Liver (tissue), 9 donors: ENCODE measurements around the gene FURIN. TPM values are rescaled to one million over a fixed set of nuclear protein-coding genes. Genes with fewer than 3 reads are reported as not detected.

Experiments used
- DNase-seq: peaks from one replicate; pipeline ENCODE4 v3.0.0-alpha.2; 2017; ENCODE audit warnings: low spot score
- H3K27ac ChIP-seq, 2 donors: one replicate each; pipeline ENCODE4 v1.7.0; 2013; ENCODE audit warnings: inconsistent platforms in 2 of 2, low read length in 2 of 2, control low read depth in 1 of 2, low read depth in 1 of 2, mild to moderate bottlenecking in 1 of 2
- H3K27me3 ChIP-seq, 4 donors: one replicate each; pipeline versions ENCODE4 v1.6.1 to v1.7.0; 2013; ENCODE audit warnings: low read length in 3 of 4, inconsistent platforms in 1 of 4, mild to moderate bottlenecking in 1 of 4, moderate library complexity in 1 of 4; ENCODE audit not compliant: control insufficient read depth in 4 of 4, insufficient read depth in 4 of 4
- H3K36me3 ChIP-seq, 4 donors: one replicate each; pipeline versions ENCODE4 v1.6.1 to v1.7.0; 2013; ENCODE audit warnings: low read length in 3 of 4, mild to moderate bottlenecking in 3 of 4, low read depth in 1 of 4, moderate library complexity in 1 of 4; ENCODE audit not compliant: control insufficient read depth in 4 of 4, insufficient read depth in 3 of 4
- H3K4me1 ChIP-seq, 4 donors: one replicate each; pipeline versions ENCODE4 v1.6.1 to v1.7.0; 2013; ENCODE audit warnings: low read length in 3 of 4, mild to moderate bottlenecking in 3 of 4, moderate library complexity in 1 of 4; ENCODE audit not compliant: control insufficient read depth in 4 of 4, insufficient read depth in 4 of 4
- H3K4me3 ChIP-seq, 3 donors: one replicate each; pipeline versions ENCODE4 v1.6.1 to v1.7.0; 2013; ENCODE audit warnings: low read length in 3 of 3, control low read depth in 1 of 3, low read depth in 1 of 3, mild to moderate bottlenecking in 1 of 3
- H3K9ac ChIP-seq, 2 donors: one replicate each; pipeline ENCODE4 v1.7.0; 2013; ENCODE audit warnings: low read length in 2 of 2, mild to moderate bottlenecking in 2 of 2, moderate library complexity in 2 of 2, control low read depth in 1 of 2, low read depth in 1 of 2
- H3K9me3 ChIP-seq, 4 donors: one replicate each; pipeline versions ENCODE4 v1.6.1 to v1.7.0; 2013; ENCODE audit warnings: low read length in 3 of 4; ENCODE audit not compliant: control insufficient read depth in 4 of 4
- EGR1 ChIP-seq, 2 donors: IDR thresholded peaks; 2 replicates each; pipeline ENCODE4 v1.6.1; 2016 to 2018; ENCODE audit warnings: antibody characterized with exemption in 2 of 2, low read depth in 2 of 2
- FOXA1 ChIP-seq: IDR thresholded peaks from 2 replicates; pipeline ENCODE4 v1.6.1; 2016; ENCODE audit warnings: antibody characterized with exemption
- FOXA2 ChIP-seq: IDR thresholded peaks from 2 replicates; pipeline ENCODE4 v1.6.1; 2016; ENCODE audit warnings: antibody characterized with exemption
- GABPA ChIP-seq, 2 donors: IDR thresholded peaks in 1 of 2; conservative IDR thresholded peaks in 1 of 2; 2 replicates each; pipeline ENCODE4 v1.6.1; 2016; ENCODE audit warnings: antibody characterized with exemption in 2 of 2, mild to moderate bottlenecking in 1 of 2, moderate library complexity in 1 of 2
- HNF4A ChIP-seq, 2 donors: conservative IDR thresholded peaks; 2 replicates each; pipeline ENCODE4 v1.6.1; 2016; ENCODE audit warnings: antibody characterized with exemption in 2 of 2, mild to moderate bottlenecking in 2 of 2
- HNF4G ChIP-seq: IDR thresholded peaks from 2 replicates; pipeline ENCODE4 v1.6.1; 2016; ENCODE audit warnings: antibody characterized with exemption
- JUND ChIP-seq, 2 donors: IDR thresholded peaks; 2 replicates each; pipeline ENCODE4 v1.6.1; 2016; ENCODE audit warnings: antibody characterized with exemption in 2 of 2
- NR2F2 ChIP-seq: IDR thresholded peaks from 2 replicates; pipeline ENCODE4 v1.6.1; 2016; ENCODE audit warnings: antibody characterized with exemption
- RAD21 ChIP-seq, 2 donors: IDR thresholded peaks; 2 replicates each; pipeline ENCODE4 v1.6.1; 2016; ENCODE audit warnings: antibody characterized with exemption in 2 of 2, mild to moderate bottlenecking in 2 of 2
- RXRA ChIP-seq, 2 donors: IDR thresholded peaks; 2 replicates each; pipeline ENCODE4 v1.6.1; 2017 to 2018; ENCODE audit warnings: antibody characterized with exemption in 2 of 2, mild to moderate bottlenecking in 1 of 2
- SP1 ChIP-seq: IDR thresholded peaks from 2 replicates; pipeline ENCODE4 v1.6.1; 2018; ENCODE audit warnings: antibody characterized with exemption, mild to moderate bottlenecking
- TAF1 ChIP-seq: conservative IDR thresholded peaks from 2 replicates; pipeline ENCODE4 v1.6.1; 2016; ENCODE audit warnings: antibody characterized with exemption, mild to moderate bottlenecking
- YY1 ChIP-seq: IDR thresholded peaks from 2 replicates; pipeline ENCODE4 v1.6.1; 2016; ENCODE audit warnings: antibody characterized with exemption, mild to moderate bottlenecking
- WGBS: extraction: QIAGEN DNeasy Blood & Tissue Kit; methylation state at CpG from one replicate; pipeline ENCODE4 v1.1.7; 2013; 5-methylcytosine and 5-hydroxymethylcytosine counted together
- polyA plus RNA-seq, 2 donors: library from polyadenylated mRNA; stranded (reverse) in 1 of 2; unstranded in 1 of 2; fragments of 200-250 nt in 1 of 2; fragments of >200 nt in 1 of 2; fragmentation: Nextera tagmentation in 1 of 2; extraction: Ambion mirVana in 1 of 2; gene quantifications; one replicate each; pipeline versions ENCODE4 v1.2.1 to v1.2.3, GENCODE V29; 2013 to 2015
- total RNA-seq, 2 donors: library from RNA; depleted of rRNA; stranded (reverse); fragments of >200 nt; gene quantifications; one replicate each; pipeline ENCODE4 v1.2.3, GENCODE V29; 2014
- TF ChIP-seq, protein P1 (sequence below): IDR thresholded peaks from 2 replicates; pipeline ENCODE4 v1.6.1; 2016; ENCODE audit warnings: antibody characterized with exemption
- TF ChIP-seq, protein P2 (sequence below): IDR thresholded peaks from 2 replicates; pipeline ENCODE4 v1.6.1; 2016; ENCODE audit warnings: antibody characterized with exemption
- TF ChIP-seq, protein P3 (sequence below): IDR thresholded peaks from 2 replicates; pipeline ENCODE4 v1.6.1; 2016; ENCODE audit warnings: antibody characterized with exemption
- TF ChIP-seq, protein P4 (sequence below): IDR thresholded peaks from 2 replicates; pipeline ENCODE4 v1.6.1; 2016; ENCODE audit warnings: antibody characterized with exemption, mild to moderate bottlenecking
- TF ChIP-seq, protein P5 (sequence below): fragments of 150-350 bp; IDR thresholded peaks from 2 replicates; pipeline ENCODE4 v1.5.1; 2017; ENCODE audit warnings: improper control_type of control experiment, low read depth, low read length; ENCODE audit not compliant: missing input control
- donor health status: healthy.
- donor health status: healthy.
- donor health status: healthy.
- donor health status: healthy.
- donor health status: healthy.

FURIN gene
- total and polyA plus RNA-seq, 4 donors: 102 to 258 (median 164) TPM

DNA sequence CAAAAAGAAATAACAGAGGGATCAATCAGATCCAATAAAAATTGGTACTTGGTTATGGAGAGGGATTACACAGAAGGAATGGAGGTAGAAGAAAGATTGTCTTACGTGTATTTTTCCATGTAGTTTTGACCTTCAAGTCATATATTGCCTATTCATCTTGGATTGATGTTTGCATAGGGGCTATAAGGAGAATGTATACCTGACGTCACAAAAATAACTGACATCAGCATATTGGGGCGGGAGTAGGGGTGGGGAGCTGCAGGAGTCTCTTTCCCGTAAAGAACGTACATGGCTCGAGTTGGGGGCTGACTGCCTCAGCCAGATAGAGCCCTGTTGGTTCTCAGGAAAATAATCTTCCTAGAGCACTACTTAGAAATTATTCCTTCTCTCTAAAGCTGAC lies 5.9 kb upstream of the FURIN start:
- Histone ChIP-seq H3K27ac (peak overlapping the region; percentile 71 to 81), H3K9me3 (no peaks in the 10 kb centered on the region), H3K4me3 (no peak overlapping the region), H3K27me3 (no peaks in the 10 kb centered on the region), H3K4me1 (peaks cover 26 to 70% (median 54%) of the 10 kb centered on the region in 4 donors), H3K36me3 (no peaks in the 10 kb centered on the region), H3K9ac (peak overlapping the region; percentile 33 to 41)
- 81% methylated on average over 6 of the region's 6 CpGs for WGBS
- no peak for DNase-seq
- TF ChIP-seq TAF1 (no peak), RAD21 (IDR thresholded peaks at IDR 0.05) (no peak), HNF4A (conservative IDR thresholded peaks at IDR 0.05) (no peak), SP1 (no peak), RXRA (IDR thresholded peaks at IDR 0.05) (no peak), EGR1 (IDR thresholded peaks at IDR 0.05; ENCODE audit: low read depth in 2 of 2) (no peak)
- TF ChIP-seq, protein P1, sequence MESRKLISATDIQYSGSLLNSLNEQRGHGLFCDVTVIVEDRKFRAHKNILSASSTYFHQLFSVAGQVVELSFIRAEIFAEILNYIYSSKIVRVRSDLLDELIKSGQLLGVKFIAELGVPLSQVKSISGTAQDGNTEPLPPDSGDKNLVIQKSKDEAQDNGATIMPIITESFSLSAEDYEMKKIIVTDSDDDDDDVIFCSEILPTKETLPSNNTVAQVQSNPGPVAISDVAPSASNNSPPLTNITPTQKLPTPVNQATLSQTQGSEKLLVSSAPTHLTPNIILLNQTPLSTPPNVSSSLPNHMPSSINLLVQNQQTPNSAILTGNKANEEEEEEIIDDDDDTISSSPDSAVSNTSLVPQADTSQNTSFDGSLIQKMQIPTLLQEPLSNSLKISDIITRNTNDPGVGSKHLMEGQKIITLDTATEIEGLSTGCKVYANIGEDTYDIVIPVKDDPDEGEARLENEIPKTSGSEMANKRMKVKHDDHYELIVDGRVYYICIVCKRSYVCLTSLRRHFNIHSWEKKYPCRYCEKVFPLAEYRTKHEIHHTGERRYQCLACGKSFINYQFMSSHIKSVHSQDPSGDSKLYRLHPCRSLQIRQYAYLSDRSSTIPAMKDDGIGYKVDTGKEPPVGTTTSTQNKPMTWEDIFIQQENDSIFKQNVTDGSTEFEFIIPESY: no peak
- TF ChIP-seq, protein P2, sequence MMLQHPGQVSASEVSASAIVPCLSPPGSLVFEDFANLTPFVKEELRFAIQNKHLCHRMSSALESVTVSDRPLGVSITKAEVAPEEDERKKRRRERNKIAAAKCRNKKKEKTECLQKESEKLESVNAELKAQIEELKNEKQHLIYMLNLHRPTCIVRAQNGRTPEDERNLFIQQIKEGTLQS: no peak
- TF ChIP-seq, protein P3, sequence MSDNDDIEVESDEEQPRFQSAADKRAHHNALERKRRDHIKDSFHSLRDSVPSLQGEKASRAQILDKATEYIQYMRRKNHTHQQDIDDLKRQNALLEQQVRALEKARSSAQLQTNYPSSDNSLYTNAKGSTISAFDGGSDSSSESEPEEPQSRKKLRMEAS: no peak
- TF ChIP-seq, protein P4, sequence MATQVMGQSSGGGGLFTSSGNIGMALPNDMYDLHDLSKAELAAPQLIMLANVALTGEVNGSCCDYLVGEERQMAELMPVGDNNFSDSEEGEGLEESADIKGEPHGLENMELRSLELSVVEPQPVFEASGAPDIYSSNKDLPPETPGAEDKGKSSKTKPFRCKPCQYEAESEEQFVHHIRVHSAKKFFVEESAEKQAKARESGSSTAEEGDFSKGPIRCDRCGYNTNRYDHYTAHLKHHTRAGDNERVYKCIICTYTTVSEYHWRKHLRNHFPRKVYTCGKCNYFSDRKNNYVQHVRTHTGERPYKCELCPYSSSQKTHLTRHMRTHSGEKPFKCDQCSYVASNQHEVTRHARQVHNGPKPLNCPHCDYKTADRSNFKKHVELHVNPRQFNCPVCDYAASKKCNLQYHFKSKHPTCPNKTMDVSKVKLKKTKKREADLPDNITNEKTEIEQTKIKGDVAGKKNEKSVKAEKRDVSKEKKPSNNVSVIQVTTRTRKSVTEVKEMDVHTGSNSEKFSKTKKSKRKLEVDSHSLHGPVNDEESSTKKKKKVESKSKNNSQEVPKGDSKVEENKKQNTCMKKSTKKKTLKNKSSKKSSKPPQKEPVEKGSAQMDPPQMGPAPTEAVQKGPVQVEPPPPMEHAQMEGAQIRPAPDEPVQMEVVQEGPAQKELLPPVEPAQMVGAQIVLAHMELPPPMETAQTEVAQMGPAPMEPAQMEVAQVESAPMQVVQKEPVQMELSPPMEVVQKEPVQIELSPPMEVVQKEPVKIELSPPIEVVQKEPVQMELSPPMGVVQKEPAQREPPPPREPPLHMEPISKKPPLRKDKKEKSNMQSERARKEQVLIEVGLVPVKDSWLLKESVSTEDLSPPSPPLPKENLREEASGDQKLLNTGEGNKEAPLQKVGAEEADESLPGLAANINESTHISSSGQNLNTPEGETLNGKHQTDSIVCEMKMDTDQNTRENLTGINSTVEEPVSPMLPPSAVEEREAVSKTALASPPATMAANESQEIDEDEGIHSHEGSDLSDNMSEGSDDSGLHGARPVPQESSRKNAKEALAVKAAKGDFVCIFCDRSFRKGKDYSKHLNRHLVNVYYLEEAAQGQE: no peak

DNA sequence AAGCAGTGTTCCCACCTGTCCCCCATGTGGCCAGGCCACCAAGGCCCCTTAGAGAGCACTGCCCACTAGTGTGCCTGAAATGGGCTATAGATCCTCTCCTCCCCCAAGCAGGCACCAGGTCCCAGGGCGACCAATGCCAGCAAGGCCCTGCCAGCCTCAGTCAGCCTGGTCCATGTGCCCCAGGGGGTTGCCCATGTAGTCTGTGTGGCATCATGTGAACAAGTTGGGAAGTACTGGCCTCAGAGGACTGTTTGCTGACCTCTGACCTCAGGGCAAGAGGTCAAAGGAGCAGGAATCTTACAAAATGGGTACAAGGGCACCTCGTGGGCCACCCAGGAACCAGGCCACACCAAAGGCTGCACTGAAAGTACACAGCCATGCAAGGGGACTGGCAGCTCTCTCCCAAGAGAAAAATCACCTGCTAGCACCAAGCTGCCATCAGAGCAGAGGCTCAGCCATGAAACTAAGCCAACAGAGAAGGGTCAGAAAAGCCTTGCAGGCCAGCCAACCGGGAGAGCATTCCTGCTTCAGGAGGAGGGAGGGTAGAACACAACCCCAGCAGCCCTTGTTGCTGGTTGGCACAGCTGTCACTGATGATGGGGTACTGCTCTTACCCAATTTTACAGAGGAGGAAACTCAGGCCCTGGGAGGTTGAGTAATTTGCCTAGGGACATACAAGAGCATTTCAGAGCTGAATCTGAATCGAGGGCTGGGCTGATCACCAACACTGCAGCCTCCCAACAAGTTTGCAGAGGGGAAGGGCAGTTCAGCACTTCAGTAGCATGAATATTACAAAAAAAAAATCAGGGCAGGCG lies 5.2 kb upstream of the FURIN start:
- Histone ChIP-seq H3K4me1 (peaks cover 26 to 63% (median 48%) of the 10 kb centered on the region in 4 donors), H3K4me3 (no peak overlapping the region), H3K9me3 (no peaks in the 10 kb centered on the region), H3K36me3 (no peaks in the 10 kb centered on the region), H3K9ac (peak overlapping the region; percentile 33 to 51), H3K27me3 (no peaks in the 10 kb centered on the region), H3K27ac (peak overlapping the region; percentile 71 to 81)
- WGBS: 36% methylated on average over 5 of the region's 5 CpGs
- no peak for DNase-seq
- TF ChIP-seq, protein P5, sequence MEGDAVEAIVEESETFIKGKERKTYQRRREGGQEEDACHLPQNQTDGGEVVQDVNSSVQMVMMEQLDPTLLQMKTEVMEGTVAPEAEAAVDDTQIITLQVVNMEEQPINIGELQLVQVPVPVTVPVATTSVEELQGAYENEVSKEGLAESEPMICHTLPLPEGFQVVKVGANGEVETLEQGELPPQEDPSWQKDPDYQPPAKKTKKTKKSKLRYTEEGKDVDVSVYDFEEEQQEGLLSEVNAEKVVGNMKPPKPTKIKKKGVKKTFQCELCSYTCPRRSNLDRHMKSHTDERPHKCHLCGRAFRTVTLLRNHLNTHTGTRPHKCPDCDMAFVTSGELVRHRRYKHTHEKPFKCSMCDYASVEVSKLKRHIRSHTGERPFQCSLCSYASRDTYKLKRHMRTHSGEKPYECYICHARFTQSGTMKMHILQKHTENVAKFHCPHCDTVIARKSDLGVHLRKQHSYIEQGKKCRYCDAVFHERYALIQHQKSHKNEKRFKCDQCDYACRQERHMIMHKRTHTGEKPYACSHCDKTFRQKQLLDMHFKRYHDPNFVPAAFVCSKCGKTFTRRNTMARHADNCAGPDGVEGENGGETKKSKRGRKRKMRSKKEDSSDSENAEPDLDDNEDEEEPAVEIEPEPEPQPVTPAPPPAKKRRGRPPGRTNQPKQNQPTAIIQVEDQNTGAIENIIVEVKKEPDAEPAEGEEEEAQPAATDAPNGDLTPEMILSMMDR: no peak
- peak; percentile 46 to 91 for TF ChIP-seq EGR1 (IDR thresholded peaks at IDR 0.05; ENCODE audit: low read depth in 2 of 2)
- TF ChIP-seq YY1: peak; percentile 86
- TF ChIP-seq GABPA (IDR thresholded peaks at IDR 0.05 in 1 of 2, conservative IDR thresholded peaks at IDR 0.05 in 1 of 2): peak in 1 of 2 donors; percentile 48
- TF ChIP-seq RAD21 (IDR thresholded peaks at IDR 0.05): peak; percentile 32 to 53
- TF ChIP-seq NR2F2: peak; percentile 100
- TF ChIP-seq FOXA1: peak; percentile 86
- TF ChIP-seq JUND (IDR thresholded peaks at IDR 0.05): peak; percentile 55 to 77
- TF ChIP-seq, protein P1: peak; percentile 94
- peak; percentile 94 for TF ChIP-seq HNF4G
- peak; percentile 98 to 99 for TF ChIP-seq RXRA (IDR thresholded peaks at IDR 0.05)
- peak; percentile 98 to 99 for TF ChIP-seq HNF4A (conservative IDR thresholded peaks at IDR 0.05)
- peak; percentile 96 for TF ChIP-seq SP1
- peak; percentile 76 for TF ChIP-seq TAF1
- peak; percentile 78 for TF ChIP-seq FOXA2
- TF ChIP-seq, protein P2: peak; percentile 86
